Loucy (cell line): ENCODE results near the gene XXYLT1.

Source experiments
- H2AFZ ChIP-seq: fragments of 200-600 bp; sonication (generic); 2 replicates; pipeline ENCODE4 v1.6.0; 2016; ENCODE audit warnings: antibody characterized with exemption, mild to moderate bottlenecking, low read length, moderate library complexity
- H3F3A ChIP-seq: fragments of 200-600 bp; 2 replicates; pipeline ENCODE4 v1.6.0; 2016; ENCODE audit warnings: antibody characterized with exemption, low read depth, mild to moderate bottlenecking
- H3K27me3 ChIP-seq: fragments of 200-600 bp; sonication (generic); 2 replicates; pipeline ENCODE4 v1.6.1; 2014; ENCODE audit warnings: low read length, mild to moderate bottlenecking; ENCODE audit not compliant: insufficient read depth, poor library complexity, severe bottlenecking
- H3K36me3 ChIP-seq: fragments of 200-600 bp; sonication (generic); 2 replicates; pipeline ENCODE4 v1.6.1; 2016; ENCODE audit warnings: low read length; ENCODE audit not compliant: insufficient read depth
- H3K4me1 ChIP-seq: fragments of 200-600 bp; sonication (generic); 2 replicates; pipeline ENCODE4 v1.5.1; 2014; ENCODE audit warnings: low read length, mild to moderate bottlenecking; ENCODE audit not compliant: insufficient read depth, poor library complexity, severe bottlenecking
- H3K4me2 ChIP-seq: fragments of 200-600 bp; sonication (generic); 2 replicates; pipeline ENCODE4 v1.6.0; 2014; ENCODE audit warnings: antibody characterized with exemption, low read length, low read depth, mild to moderate bottlenecking; ENCODE audit not compliant: poor library complexity, severe bottlenecking
- H3K4me3 ChIP-seq: fragments of 200-600 bp; sonication (generic); 2 replicates; pipeline ENCODE4 v1.5.1; 2014; ENCODE audit warnings: low read length, mild to moderate bottlenecking, mixed read lengths; ENCODE audit not compliant: poor library complexity, severe bottlenecking
- H3K79me2 ChIP-seq: fragments of 200-600 bp; sonication (generic); 2 replicates; pipeline ENCODE4 v1.6.1; 2014; ENCODE audit warnings: low read length; ENCODE audit not compliant: insufficient read depth
- H3K9ac ChIP-seq: fragments of 200-600 bp; sonication (generic); 2 replicates; pipeline ENCODE4 v1.6.0; 2014; ENCODE audit warnings: mild to moderate bottlenecking, low read depth, low read length, moderate library complexity; ENCODE audit not compliant: poor library complexity, severe bottlenecking
- H3K9me2 ChIP-seq: fragments of 200-600 bp; sonication (generic); replicated peaks from 2 replicates; pipeline ENCODE4 v1.6.1; 2016; ENCODE audit warnings: low read depth, low read length, mixed read lengths
- H3K9me3 ChIP-seq: fragments of 200-600 bp; sonication (generic); 2 replicates; pipeline ENCODE4 v1.6.1; 2014; ENCODE audit warnings: mild to moderate bottlenecking, antibody characterized with exemption, low read length, low read depth; ENCODE audit not compliant: insufficient read depth
- H4K20me1 ChIP-seq: fragments of 200-600 bp; sonication (generic); 2 replicates; pipeline ENCODE4 v1.6.0; 2014; ENCODE audit warnings: antibody characterized with exemption, low read length, mild to moderate bottlenecking; ENCODE audit not compliant: insufficient read depth, poor library complexity, severe bottlenecking
- EZH2phosphoT487 ChIP-seq: fragments of 200-600 bp; IDR thresholded peaks from 2 replicates; pipeline ENCODE4 v1.6.1; 2018; ENCODE audit warnings: antibody characterized with exemption, mild to moderate bottlenecking, moderate library complexity, borderline replicate concordance
- TF ChIP-seq, protein P1 (sequence below): fragments of 200-600 bp; sonication (generic); conservative IDR thresholded peaks from 2 replicates; pipeline ENCODE4 v1.5.1; 2014; ENCODE audit warnings: mild to moderate bottlenecking, antibody characterized with exemption, low read length

XXYLT1 gene

DNA sequence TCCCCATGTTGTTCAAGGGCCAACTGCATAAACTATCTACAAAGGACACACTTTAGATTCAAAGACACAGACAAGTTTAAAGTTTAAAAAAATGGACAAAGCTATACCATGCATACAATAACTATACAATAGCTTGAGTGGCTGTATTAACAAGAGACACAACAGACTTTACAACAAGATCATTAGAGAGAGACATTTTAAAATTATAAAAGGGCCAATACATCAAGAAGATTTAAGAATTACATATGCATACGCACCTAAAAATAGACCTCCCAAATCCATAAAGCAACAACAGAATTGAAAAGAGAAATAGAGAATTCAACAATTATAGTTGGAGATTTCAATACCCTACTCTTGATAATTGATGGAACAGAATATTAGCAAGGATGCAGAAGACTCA, 79.4 kb downstream of the XXYLT1 start:
- Histone ChIP-seq H3K9me2 (no peaks in the 10 kb centered on the region), H3K4me1 (peaks cover 7% of the 10 kb centered on the region), H3K79me2 (peaks cover 43% of the 10 kb centered on the region), H3K36me3 (peaks cover 3% of the 10 kb centered on the region; the same call in 1 of the 2 replicates), H3F3A (no peaks in the 10 kb centered on the region), H2AFZ (no peak overlapping the region), H3K4me2 (no peak overlapping the region), H3K4me3 (no peak overlapping the region), H3K9me3 (peaks cover 21% of the 10 kb centered on the region), H4K20me1 (peaks cover 35% of the 10 kb centered on the region), H3K9ac (no peak overlapping the region), H3K27me3 (peaks cover 44% of the 10 kb centered on the region)
- TF ChIP-seq, protein P1, sequence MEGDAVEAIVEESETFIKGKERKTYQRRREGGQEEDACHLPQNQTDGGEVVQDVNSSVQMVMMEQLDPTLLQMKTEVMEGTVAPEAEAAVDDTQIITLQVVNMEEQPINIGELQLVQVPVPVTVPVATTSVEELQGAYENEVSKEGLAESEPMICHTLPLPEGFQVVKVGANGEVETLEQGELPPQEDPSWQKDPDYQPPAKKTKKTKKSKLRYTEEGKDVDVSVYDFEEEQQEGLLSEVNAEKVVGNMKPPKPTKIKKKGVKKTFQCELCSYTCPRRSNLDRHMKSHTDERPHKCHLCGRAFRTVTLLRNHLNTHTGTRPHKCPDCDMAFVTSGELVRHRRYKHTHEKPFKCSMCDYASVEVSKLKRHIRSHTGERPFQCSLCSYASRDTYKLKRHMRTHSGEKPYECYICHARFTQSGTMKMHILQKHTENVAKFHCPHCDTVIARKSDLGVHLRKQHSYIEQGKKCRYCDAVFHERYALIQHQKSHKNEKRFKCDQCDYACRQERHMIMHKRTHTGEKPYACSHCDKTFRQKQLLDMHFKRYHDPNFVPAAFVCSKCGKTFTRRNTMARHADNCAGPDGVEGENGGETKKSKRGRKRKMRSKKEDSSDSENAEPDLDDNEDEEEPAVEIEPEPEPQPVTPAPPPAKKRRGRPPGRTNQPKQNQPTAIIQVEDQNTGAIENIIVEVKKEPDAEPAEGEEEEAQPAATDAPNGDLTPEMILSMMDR = no peak
- no peak for TF ChIP-seq EZH2phosphoT487

DNA sequence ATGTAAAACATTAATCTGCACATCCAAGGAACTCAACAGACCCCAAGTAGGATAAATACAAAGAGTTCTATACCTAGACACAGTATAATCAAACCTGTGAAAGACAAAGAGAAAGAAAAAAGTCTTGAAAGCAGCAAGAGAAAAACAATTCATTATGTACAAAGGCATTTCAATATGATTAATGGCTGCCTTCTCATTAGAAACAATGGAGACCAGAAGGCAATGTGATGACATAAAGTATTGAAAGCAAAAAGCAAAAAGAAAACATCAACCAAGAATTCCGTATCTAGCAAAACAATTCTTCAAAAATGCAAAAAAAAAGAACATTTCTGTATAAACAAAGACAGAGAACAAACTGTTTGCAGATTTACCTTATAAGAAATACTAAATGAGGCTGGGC, 81.1 kb downstream of the XXYLT1 start:
- Histone ChIP-seq H3K4me2 (no peak overlapping the region), H3K4me1 (no peaks in the 10 kb centered on the region), H3F3A (no peaks in the 10 kb centered on the region), H3K9me3 (peaks cover 21% of the 10 kb centered on the region), H2AFZ (no peak overlapping the region), H4K20me1 (peaks cover 17% of the 10 kb centered on the region), H3K4me3 (no peak overlapping the region), H3K9ac (no peak overlapping the region), H3K79me2 (peaks cover 43% of the 10 kb centered on the region), H3K9me2 (no peaks in the 10 kb centered on the region), H3K36me3 (peaks cover 3% of the 10 kb centered on the region; the same call in 1 of the 2 replicates), H3K27me3 (peaks cover 32% of the 10 kb centered on the region)
- no peak for TF ChIP-seq EZH2phosphoT487
- TF ChIP-seq, protein P1 = no peak

GRCh38 chr3:195188426-195188927, 82.5 kb downstream of the XXYLT1 start:
- no peak overlapping the region for H3K9ac ChIP-seq
- H3F3A ChIP-seq = no peaks in the 10 kb centered on the region
- peaks cover under 1% of the 10 kb centered on the region for H3K4me1 ChIP-seq
- H3K9me3 ChIP-seq = peaks cover 21% of the 10 kb centered on the region
- H3K4me3 ChIP-seq = no peak overlapping the region
- H3K4me2 ChIP-seq = no peak overlapping the region
- H3K36me3 ChIP-seq = peaks cover 3% of the 10 kb centered on the region; the same call in 1 of the 2 replicates
- peaks cover 43% of the 10 kb centered on the region for H3K79me2 ChIP-seq
- no peaks in the 10 kb centered on the region for H3K9me2 ChIP-seq
- no peak for TF ChIP-seq EZH2phosphoT487
- TF ChIP-seq, protein P1 = peak; percentile 45
- H4K20me1 ChIP-seq = peaks cover 7% of the 10 kb centered on the region
- no peak overlapping the region for H2AFZ ChIP-seq
- H3K27me3 ChIP-seq = peaks cover 27% of the 10 kb centered on the region
